Gastrocnemius medialis (tissue), 4 donors: ENCODE data around the gene NOS1AP.

Experiments used
- POLR2A ChIP-seq, 2 donors: fragments of 450-650 bp; IDR thresholded peaks; one replicate each; pipeline ENCODE4 v1.6.1; 2017; ENCODE audit warnings: antibody characterized with exemption in 2 of 2, mild to moderate bottlenecking in 2 of 2, moderate library complexity in 2 of 2
- TF ChIP-seq, protein P1 (sequence below), 5 experiments: fragments of 450-650 bp in 3 of 5; fragments of 200-600 bp in 2 of 5; sonication (generic) in 2 of 5; IDR thresholded peaks in 4 of 5; conservative IDR thresholded peaks in 1 of 5; 1 replicate in 4 of 5; 2 replicates in 1 of 5; pipeline ENCODE4 v1.5.1; 2016 to 2019; ENCODE audit warnings: antibody characterized with exemption in 5 of 5, mild to moderate bottlenecking in 3 of 5, moderate library complexity in 3 of 5

DNA sequence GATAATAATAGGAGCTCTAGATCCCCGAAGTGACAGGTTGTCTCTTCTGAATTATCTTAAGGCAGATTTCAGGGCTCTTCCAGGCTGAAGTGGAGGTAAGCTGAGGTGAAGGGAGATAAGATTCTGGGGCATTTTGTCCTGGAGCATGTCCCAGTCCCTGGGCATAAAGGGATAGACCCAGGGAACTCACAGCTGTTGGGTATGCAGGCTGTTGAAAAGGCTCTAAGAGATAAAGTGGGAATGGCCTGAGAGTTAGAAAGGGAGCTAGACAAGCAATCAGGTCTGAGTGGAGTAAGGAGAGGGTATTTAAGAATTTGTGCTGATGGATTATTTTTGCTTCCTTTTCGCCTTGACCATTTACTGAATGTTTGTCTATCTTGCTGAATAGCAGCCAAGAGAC, 123.7 kb downstream of the NOS1AP start:
- TF ChIP-seq, protein P1, sequence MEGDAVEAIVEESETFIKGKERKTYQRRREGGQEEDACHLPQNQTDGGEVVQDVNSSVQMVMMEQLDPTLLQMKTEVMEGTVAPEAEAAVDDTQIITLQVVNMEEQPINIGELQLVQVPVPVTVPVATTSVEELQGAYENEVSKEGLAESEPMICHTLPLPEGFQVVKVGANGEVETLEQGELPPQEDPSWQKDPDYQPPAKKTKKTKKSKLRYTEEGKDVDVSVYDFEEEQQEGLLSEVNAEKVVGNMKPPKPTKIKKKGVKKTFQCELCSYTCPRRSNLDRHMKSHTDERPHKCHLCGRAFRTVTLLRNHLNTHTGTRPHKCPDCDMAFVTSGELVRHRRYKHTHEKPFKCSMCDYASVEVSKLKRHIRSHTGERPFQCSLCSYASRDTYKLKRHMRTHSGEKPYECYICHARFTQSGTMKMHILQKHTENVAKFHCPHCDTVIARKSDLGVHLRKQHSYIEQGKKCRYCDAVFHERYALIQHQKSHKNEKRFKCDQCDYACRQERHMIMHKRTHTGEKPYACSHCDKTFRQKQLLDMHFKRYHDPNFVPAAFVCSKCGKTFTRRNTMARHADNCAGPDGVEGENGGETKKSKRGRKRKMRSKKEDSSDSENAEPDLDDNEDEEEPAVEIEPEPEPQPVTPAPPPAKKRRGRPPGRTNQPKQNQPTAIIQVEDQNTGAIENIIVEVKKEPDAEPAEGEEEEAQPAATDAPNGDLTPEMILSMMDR (IDR thresholded peaks at IDR 0.05 in 4 of 5, conservative IDR thresholded peaks at IDR 0.05 in 1 of 5): no peak
- no peak for TF ChIP-seq POLR2A (IDR thresholded peaks at IDR 0.05)
